H9 (cell line): ENCODE results near the gene SH3TC1. TPM values are rescaled to one million over a fixed set of nuclear protein-coding genes. Genes with fewer than 3 reads are reported as not detected.
A peak's percentile ranks its signal among the peaks of the same experiment; 100 is the strongest.

ENCODE experiments used
- DNase-seq: peaks from one replicate; pipeline ENCODE4 v3.0.0-alpha.2; 2017
- H2AFZ ChIP-seq: one replicate; pipeline ENCODE4 v1.6.1; 2013; ENCODE audit warnings: mild to moderate bottlenecking, low read length, control low read depth, moderate library complexity
- H2AK5ac ChIP-seq: 2 replicates; pipeline ENCODE4 v1.6.1; 2013; ENCODE audit warnings: low read length, control low read depth, mixed read lengths; ENCODE audit not compliant: insufficient read length
- H2BK120ac ChIP-seq: one replicate; pipeline ENCODE4 v1.6.1; 2013; ENCODE audit warnings: low read depth, mild to moderate bottlenecking, low read length, control low read depth, inconsistent platforms; ENCODE audit not compliant: poor library complexity, severe bottlenecking
- H2BK12ac ChIP-seq: 2 replicates; pipeline ENCODE4 v1.6.1; 2013; ENCODE audit warnings: low read length, control low read depth, mixed read lengths, low read depth; ENCODE audit not compliant: insufficient read length
- H2BK15ac ChIP-seq: 2 replicates; pipeline ENCODE4 v1.6.1; 2013; ENCODE audit warnings: low read depth, low read length, control low read depth
- H2BK20ac ChIP-seq: one replicate; pipeline ENCODE4 v1.6.1; 2013; ENCODE audit warnings: low read depth, mild to moderate bottlenecking, low read length, control low read depth, inconsistent platforms; ENCODE audit not compliant: poor library complexity, severe bottlenecking
- H2BK5ac ChIP-seq: 2 replicates; pipeline ENCODE4 v1.6.1; 2013; ENCODE audit warnings: low read length, control low read depth, mixed read lengths; ENCODE audit not compliant: insufficient read length
- H3K14ac ChIP-seq: 2 replicates; pipeline ENCODE4 v1.6.1; 2013; ENCODE audit warnings: low read length, control low read depth; ENCODE audit not compliant: insufficient read depth
- H3K18ac ChIP-seq: 2 replicates; pipeline ENCODE4 v1.6.1; 2013; ENCODE audit warnings: low read depth, mild to moderate bottlenecking, mixed read lengths, low read length, control low read depth; ENCODE audit not compliant: insufficient read length
- H3K23ac ChIP-seq: 2 replicates; pipeline ENCODE4 v1.6.1; 2013; ENCODE audit warnings: low read length, control low read depth, mixed read lengths, low read depth; ENCODE audit not compliant: insufficient read length
- H3K23me2 ChIP-seq: 2 replicates; pipeline ENCODE4 v1.6.1; 2013; ENCODE audit warnings: low read depth, mild to moderate bottlenecking, mixed read lengths, low read length, control low read depth; ENCODE audit not compliant: insufficient read length, poor library complexity, severe bottlenecking
- H3K27ac ChIP-seq: 2 replicates; pipeline ENCODE4 v1.5.1; 2013; ENCODE audit warnings: low read length, control low read depth, mixed read lengths, low read depth; ENCODE audit not compliant: insufficient read length
- H3K27me3 ChIP-seq: 2 replicates; pipeline ENCODE4 v1.6.1; 2013; ENCODE audit warnings: low read length, control low read depth, inconsistent platforms; ENCODE audit not compliant: insufficient read depth
- H3K4ac ChIP-seq: 2 replicates; pipeline ENCODE4 v1.6.1; 2013; ENCODE audit warnings: low read depth, mild to moderate bottlenecking, control low read depth, inconsistent platforms, low read length, moderate library complexity
- H3K4me1 ChIP-seq: 2 replicates; pipeline ENCODE4 v1.6.1; 2013; ENCODE audit warnings: low read length, control low read depth, inconsistent platforms; ENCODE audit not compliant: insufficient read depth
- H3K4me2 ChIP-seq: 2 replicates; pipeline ENCODE4 v1.6.1; 2013; ENCODE audit warnings: low read length, control low read depth, mixed read lengths; ENCODE audit not compliant: insufficient read length, insufficient read depth
- H3K56ac ChIP-seq: 2 replicates; pipeline ENCODE4 v1.6.1; 2013; ENCODE audit warnings: low read depth, mild to moderate bottlenecking, mixed read lengths, low read length, control low read depth; ENCODE audit not compliant: insufficient read length
- H3K79me1 ChIP-seq: 2 replicates; pipeline ENCODE4 v1.6.1; 2013; ENCODE audit warnings: low read depth, mild to moderate bottlenecking, moderate library complexity, low read length, control low read depth, inconsistent platforms; ENCODE audit not compliant: insufficient read depth, poor library complexity, severe bottlenecking
- H3K79me2 ChIP-seq: 2 replicates; pipeline ENCODE4 v1.6.1; 2013; ENCODE audit warnings: low read length, control low read depth, inconsistent platforms; ENCODE audit not compliant: insufficient read depth
- H3K9ac ChIP-seq: 2 replicates; pipeline ENCODE4 v1.6.1; 2013; ENCODE audit warnings: low read length, control low read depth, mixed read lengths; ENCODE audit not compliant: insufficient read length; ENCODE audit errors: extremely low read depth
- H3K9me3 ChIP-seq: one replicate; pipeline ENCODE4 v1.6.1; 2013; ENCODE audit warnings: low read depth, low read length, inconsistent platforms; ENCODE audit not compliant: control insufficient read depth
- H3T11ph ChIP-seq: one replicate; pipeline ENCODE4 v1.6.1; 2013; ENCODE audit warnings: mild to moderate bottlenecking, low read length, control low read depth, inconsistent platforms
- H4K20me1 ChIP-seq: one replicate; pipeline ENCODE4 v1.6.1; 2013; ENCODE audit not compliant: control insufficient read depth, insufficient read length, insufficient read depth
- H4K5ac ChIP-seq: 2 replicates; pipeline ENCODE4 v1.6.1; 2013; ENCODE audit warnings: low read depth, mild to moderate bottlenecking, mixed read lengths, low read length, control low read depth; ENCODE audit not compliant: insufficient read length
- H4K8ac ChIP-seq: replicated peaks from 2 replicates; pipeline ENCODE4 v1.6.1; 2013; ENCODE audit warnings: low read length, control low read depth, mixed read lengths, low read depth; ENCODE audit not compliant: insufficient read length
- H4K91ac ChIP-seq: 2 replicates; pipeline ENCODE4 v1.6.1; 2013; ENCODE audit warnings: low read depth, mild to moderate bottlenecking, moderate library complexity, mixed read lengths, low read length, control low read depth; ENCODE audit not compliant: insufficient read length
- H3K27ac Mint-ChIP-seq, 3 experiments: 2 replicates in 2 of 3; 3 replicates in 1 of 3; pipeline ENCODE4 v1.8.0; 2020 to 2021; ENCODE audit warnings: mixed read lengths in 3 of 3, mild to moderate bottlenecking in 1 of 3, moderate library complexity in 1 of 3
- H3K27me3 Mint-ChIP-seq: 2 replicates; pipeline ENCODE4 v1.8.0; 2021; ENCODE audit warnings: low read depth, mild to moderate bottlenecking, moderate library complexity, mixed read lengths
- H3K36me3 Mint-ChIP-seq, 3 experiments: 2 replicates in 2 of 3; 3 replicates in 1 of 3; pipeline ENCODE4 v1.8.0; 2020 to 2021; ENCODE audit warnings: low read depth in 3 of 3, mixed read lengths in 3 of 3; ENCODE audit not compliant: insufficient read depth in 1 of 3
- H3K4me1 Mint-ChIP-seq, 2 experiments: 2 replicates each; pipeline ENCODE4 v1.8.0; 2020; ENCODE audit warnings: mixed read lengths in 2 of 2
- H3K4me3 Mint-ChIP-seq, 2 experiments: 2 replicates in 1 of 2; 3 replicates in 1 of 2; pipeline ENCODE4 v1.8.0; 2020 to 2021; ENCODE audit warnings: mild to moderate bottlenecking in 2 of 2, mixed read lengths in 2 of 2, moderate library complexity in 1 of 2
- H3K9me3 Mint-ChIP-seq, 2 experiments: 2 replicates in 1 of 2; 3 replicates in 1 of 2; pipeline ENCODE4 v1.8.0; 2020; ENCODE audit warnings: mild to moderate bottlenecking in 2 of 2, mixed read lengths in 2 of 2, moderate library complexity in 1 of 2
- CTCF ChIP-seq: fragments of 200-600 bp; sonication (generic); conservative IDR thresholded peaks from 3 replicates; pipeline ENCODE4 v1.8.0; 2021; ENCODE audit warnings: antibody characterized with exemption, mild to moderate bottlenecking
- WGBS: extraction: QIAGEN DNeasy Blood & Tissue Kit; methylation state at CpG from one replicate; pipeline ENCODE4 v1.1.7; 2013; ENCODE audit warnings: missing lambda C conversion rate, low lambda C conversion rate, mixed read lengths; ENCODE audit not compliant: insufficient read length; ENCODE audit errors: extremely low coverage; 5-methylcytosine and 5-hydroxymethylcytosine counted together
- total RNA-seq: library from RNA; stranded (reverse); gene quantifications from 2 replicates; pipeline ENCODE4 v1.2.1, GENCODE V29; 2021

SH3TC1 gene
- total RNA-seq, 1 experiment from 2014 or later: 0.74 TPM

GRCh38 chr4:8268901-8269534, 69.9 kb downstream of the SH3TC1 start:
- Histone ChIP-seq H3K9ac (no peak overlapping the region), H3K56ac (no peak overlapping the region), H3K27ac (no peak overlapping the region), H2BK20ac (no peak overlapping the region), H3K4me2 (no peak overlapping the region), H3K23me2 (peaks cover 4% of the 10 kb centered on the region), H3K23ac (no peak overlapping the region), H2BK12ac (no peak overlapping the region), H3K79me2 (no peaks in the 10 kb centered on the region), H3K79me1 (no peaks in the 10 kb centered on the region), H2BK15ac (no peak overlapping the region), H3K9me3 (no peaks in the 10 kb centered on the region), H4K8ac (no peak overlapping the region), H3K4ac (no peak overlapping the region), H2BK120ac (no peak overlapping the region), H2BK5ac (no peak overlapping the region), H4K20me1 (no peaks in the 10 kb centered on the region), H2AFZ (no peak overlapping the region), H3K18ac (no peak overlapping the region), H3K4me1 (no peaks in the 10 kb centered on the region), H4K5ac (no peak overlapping the region), H4K91ac (no peak overlapping the region), H3K27me3 (peaks cover 9% of the 10 kb centered on the region; the same call in 1 of the 2 replicates), H3K14ac (no peak overlapping the region), H3T11ph (no peak overlapping the region), H2AK5ac (no peak overlapping the region)
- Mint-ChIP-seq H3K27me3 (peaks cover 38% of the 10 kb centered on the region), H3K4me1 (peaks cover 0 to 9% of the 10 kb centered on the region in 2 experiments; a peak in 2 of 4 replicates), H3K27ac (no peak overlapping the region), H3K9me3 (no peaks in the 10 kb centered on the region), H3K4me3 (peak overlapping the region; percentile 43 to 72), H3K36me3 (no peaks in the 10 kb centered on the region; a peak in 1 of 7 replicates)
- no CpG with 5 or more reads among the region's 25 CpGs for WGBS
- no peak for DNase-seq
- TF ChIP-seq CTCF: no peak
